Thoracic aorta (tissue), 2 donors: ENCODE measurements around the gene DNAJC5. TPM values are rescaled to one million over a fixed set of nuclear protein-coding genes. Genes with fewer than 3 reads are reported as not detected.

Source experiments
- ATAC-seq: fragments of 150-250 bp; one replicate; pipeline ENCODE4 v1.8.0; 2017; ENCODE audit warnings: low read depth; ENCODE audit not compliant: insufficient number of reproducible peaks, low FRiP score
- DNase-seq: peaks from one replicate; pipeline ENCODE4 v3.0.0-alpha.2; 2020; ENCODE audit warnings: low spot score
- H3K27ac ChIP-seq, 2 donors: fragments of 200-600 bp; sonication (generic); 1 replicate in 1 of 2; 2 replicates in 1 of 2; pipeline ENCODE4 v1.5.1; 2016; ENCODE audit warnings: mild to moderate bottlenecking in 2 of 2, moderate library complexity in 2 of 2
- H3K27me3 ChIP-seq: fragments of 200-600 bp; sonication (generic); replicated peaks from 2 replicates; pipeline ENCODE4 v1.6.0; 2016; ENCODE audit warnings: mild to moderate bottlenecking; ENCODE audit not compliant: insufficient read depth
- H3K36me3 ChIP-seq: fragments of 200-600 bp; sonication (generic); one replicate; pipeline ENCODE4 v1.5.1; 2016
- H3K4me1 ChIP-seq, 2 donors: fragments of 200-600 bp; sonication (generic); 1 replicate in 1 of 2; 2 replicates in 1 of 2; pipeline versions ENCODE4 v1.5.1 to v1.6.0; 2016; ENCODE audit warnings: low read depth in 2 of 2, mild to moderate bottlenecking in 1 of 2; ENCODE audit not compliant: control insufficient read depth in 1 of 2
- H3K4me3 ChIP-seq: fragments of 200-600 bp; sonication (generic); 2 replicates; pipeline ENCODE4 v1.5.1; 2016; ENCODE audit warnings: mild to moderate bottlenecking
- H3K9me3 ChIP-seq: fragments of 200-600 bp; sonication (generic); 2 replicates; pipeline ENCODE4 v1.5.1; 2016
- CTCF ChIP-seq: fragments of 200-600 bp; sonication (generic); IDR thresholded peaks from one replicate; pipeline ENCODE4 v1.5.1; 2019; ENCODE audit warnings: antibody characterized with exemption
- total RNA-seq, 2 donors: library from RNA; depleted of rRNA; stranded (reverse); fragments of >200 nt; gene quantifications; one replicate each; pipeline versions ENCODE4 v1.1.0 to v1.2.3, GENCODE V29; 2016

The DNAJC5 gene
- total RNA-seq, 2 donors from 2014 or later: 48.5 to 61.2 TPM

DNA sequence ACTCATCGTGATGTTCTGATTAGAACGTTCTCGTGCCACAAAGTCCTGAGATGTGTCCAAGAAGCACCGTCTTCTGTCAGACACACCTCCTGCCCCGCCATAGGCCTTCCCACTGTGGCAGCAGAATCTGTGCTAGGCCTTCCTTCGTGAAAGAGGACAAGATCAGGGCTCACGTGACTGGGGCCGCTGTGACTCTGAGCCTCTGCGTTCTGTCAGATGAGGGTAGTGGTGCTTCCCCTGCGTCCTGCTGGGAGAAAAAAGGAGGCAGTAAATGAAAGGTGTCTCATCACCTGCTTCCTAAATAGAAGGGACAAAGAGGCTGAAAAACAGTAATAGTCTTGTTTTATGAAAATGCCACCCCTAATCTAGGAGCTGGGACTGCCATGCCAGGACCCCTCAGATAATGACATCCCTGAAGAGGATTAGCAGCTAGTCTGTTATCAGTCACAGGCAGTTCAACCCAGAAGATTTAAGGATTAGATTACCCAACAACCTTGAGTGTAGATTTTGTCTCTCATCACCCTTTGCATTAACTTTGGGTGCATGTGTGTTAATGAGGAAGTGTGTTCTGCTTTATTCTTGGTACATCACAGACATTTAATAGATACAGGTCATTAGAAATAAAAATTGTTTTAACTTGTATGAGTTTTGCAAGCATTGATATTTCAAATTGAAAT, 4.1 kb downstream of the DNAJC5 start:
- H3K27me3 ChIP-seq: no peaks in the 10 kb centered on the region
- H3K36me3 ChIP-seq: no peaks in the 10 kb centered on the region
- ATAC-seq (no peak), DNase-seq (no peak)
- no peak overlapping the region for H3K4me3 ChIP-seq
- H3K9me3 ChIP-seq: no peaks in the 10 kb centered on the region
- H3K27ac ChIP-seq: no peak overlapping the region
- TF ChIP-seq CTCF: no peak
- H3K4me1 ChIP-seq: peaks cover 12 to 24% of the 10 kb centered on the region in 2 donors

GRCh38 chr20:63900413-63900812, 5.5 kb downstream of the DNAJC5 start:
- no peak overlapping the region for H3K4me3 ChIP-seq
- DNase-seq (no peak), ATAC-seq (no peak)
- H3K27me3 ChIP-seq: no peaks in the 10 kb centered on the region
- no peaks in the 10 kb centered on the region for H3K9me3 ChIP-seq
- no peaks in the 10 kb centered on the region for H3K36me3 ChIP-seq
- no peak for TF ChIP-seq CTCF
- peaks cover 12 to 21% of the 10 kb centered on the region in 2 donors for H3K4me1 ChIP-seq
- H3K27ac ChIP-seq: no peak overlapping the region

DNA sequence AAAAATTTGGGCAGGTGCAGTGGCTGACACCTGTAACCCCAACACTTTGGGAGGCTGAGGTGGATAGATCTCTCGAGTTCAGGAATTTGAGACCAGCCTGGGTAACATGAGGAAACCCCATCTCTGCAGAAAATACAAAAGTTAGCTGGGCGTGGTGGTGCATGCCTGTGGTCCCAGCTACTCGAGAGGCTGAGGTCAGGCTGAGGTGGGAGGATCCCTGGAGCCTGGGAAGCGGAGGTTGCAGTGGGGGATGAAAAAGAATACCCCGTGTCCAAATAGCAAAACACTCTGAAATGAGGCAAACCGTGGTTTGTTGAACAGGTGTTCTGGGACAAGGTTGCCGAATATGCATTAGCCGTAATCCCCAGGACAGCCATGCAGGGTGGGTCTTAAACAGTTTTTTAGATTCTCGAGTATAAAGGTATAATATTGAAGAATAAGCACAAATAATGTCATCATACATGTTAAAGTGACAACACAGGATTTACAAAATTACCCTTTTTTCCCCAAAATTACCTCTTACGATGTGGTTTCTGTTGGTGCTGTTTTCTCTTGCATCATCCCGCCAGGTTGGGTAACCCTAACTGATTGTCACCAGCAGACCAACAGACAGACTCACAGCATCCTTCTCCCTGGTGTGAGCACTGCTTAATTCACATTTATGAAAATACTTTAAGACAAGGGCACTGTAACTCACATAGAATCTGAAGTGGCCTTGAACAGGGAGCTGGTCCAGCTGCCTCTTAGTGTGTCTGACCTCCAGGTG, 9.1 kb downstream of the DNAJC5 start:
- Histone ChIP-seq H3K27ac (no peak overlapping the region), H3K4me1 (no peaks in the 10 kb centered on the region), H3K9me3 (no peaks in the 10 kb centered on the region), H3K36me3 (no peaks in the 10 kb centered on the region), H3K4me3 (no peak overlapping the region), H3K27me3 (no peaks in the 10 kb centered on the region)
- no peak for ATAC-seq
- TF ChIP-seq CTCF: no peak
- DNase-seq: no peak

GRCh38 chr20:63908008-63908682, 13.2 kb downstream of the DNAJC5 start:
- Histone ChIP-seq H3K27me3 (no peaks in the 10 kb centered on the region), H3K4me1 (peaks cover 0 to 12% of the 10 kb centered on the region in 2 donors), H3K27ac (no peak overlapping the region), H3K9me3 (no peaks in the 10 kb centered on the region), H3K4me3 (no peak overlapping the region), H3K36me3 (no peaks in the 10 kb centered on the region)
- ATAC-seq (no peak), DNase-seq (no peak)
- TF ChIP-seq CTCF: no peak

DNA sequence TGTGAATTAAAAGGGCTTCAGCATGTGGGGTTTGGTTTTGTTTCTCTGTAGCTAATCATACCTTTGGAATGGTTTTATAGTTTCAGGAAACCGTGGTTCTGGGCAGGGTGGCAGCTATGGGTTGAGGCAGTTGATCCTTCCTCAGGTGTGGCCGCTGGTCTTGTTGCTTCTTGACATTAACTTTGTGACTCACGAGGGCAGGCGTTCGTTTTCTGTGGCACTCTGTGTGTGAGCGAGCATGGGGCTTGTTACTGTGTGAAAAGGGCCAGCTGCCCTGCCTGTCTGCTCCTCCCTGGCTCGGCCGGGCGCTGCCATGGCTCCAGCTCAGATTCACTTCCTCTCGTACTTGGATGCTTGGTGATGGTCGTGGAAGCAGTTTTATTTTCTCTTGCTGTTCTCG, 16.2 kb downstream of the DNAJC5 start:
- Histone ChIP-seq H3K9me3 (no peaks in the 10 kb centered on the region), H3K4me1 (peaks cover 0 to 12% of the 10 kb centered on the region in 2 donors), H3K27ac (no peak overlapping the region), H3K4me3 (no peak overlapping the region), H3K36me3 (no peaks in the 10 kb centered on the region), H3K27me3 (no peaks in the 10 kb centered on the region)
- no peak for DNase-seq
- no peak for ATAC-seq
- TF ChIP-seq CTCF: no peak
